GM21381 (cell line): ENCODE data around the gene PNPLA2.

ENCODE experiments used
- ATAC-seq: cut with Tn5 transposase; IDR thresholded peaks from one replicate; pipeline ENCODE4 v1.9.1; 2021; ENCODE audit warnings: mild to moderate bottlenecking, moderate library complexity; ENCODE audit not compliant: unreplicated experiment

PNPLA2 gene

DNA sequence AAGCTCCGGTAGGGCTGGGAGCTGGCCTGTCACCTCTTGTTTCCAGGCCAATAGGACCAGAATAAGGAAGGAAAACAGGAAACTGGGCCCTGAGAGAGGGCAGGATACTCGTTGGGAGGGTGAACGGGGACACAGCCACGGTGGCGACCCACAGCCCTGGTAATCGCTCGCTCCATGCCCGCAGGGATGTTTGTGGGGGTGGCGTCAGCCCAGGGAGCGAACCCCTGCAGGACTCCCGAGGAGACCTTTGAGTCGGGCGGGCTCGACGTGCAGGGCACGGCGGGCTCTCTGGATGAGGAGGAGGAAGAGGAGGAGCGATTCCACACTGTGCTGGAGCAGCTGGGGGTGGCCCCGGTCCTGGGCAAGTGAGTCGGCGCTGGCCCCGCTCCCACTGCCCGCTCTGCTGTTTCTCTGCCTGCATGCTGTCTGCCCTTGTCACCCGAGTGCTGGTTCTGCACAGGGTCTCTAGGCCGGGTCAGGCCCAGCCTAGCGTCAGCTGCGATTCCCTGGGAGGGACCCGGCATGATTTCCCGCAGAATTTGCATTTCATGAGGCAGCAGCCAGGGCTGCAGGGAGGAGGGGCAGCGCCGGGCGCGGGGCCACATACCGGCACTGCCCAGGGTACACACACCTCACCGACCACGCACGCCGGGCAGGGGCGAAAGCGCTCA lies 10.6 kb downstream of the PNPLA2 start:
- ATAC-seq: no peak

DNA sequence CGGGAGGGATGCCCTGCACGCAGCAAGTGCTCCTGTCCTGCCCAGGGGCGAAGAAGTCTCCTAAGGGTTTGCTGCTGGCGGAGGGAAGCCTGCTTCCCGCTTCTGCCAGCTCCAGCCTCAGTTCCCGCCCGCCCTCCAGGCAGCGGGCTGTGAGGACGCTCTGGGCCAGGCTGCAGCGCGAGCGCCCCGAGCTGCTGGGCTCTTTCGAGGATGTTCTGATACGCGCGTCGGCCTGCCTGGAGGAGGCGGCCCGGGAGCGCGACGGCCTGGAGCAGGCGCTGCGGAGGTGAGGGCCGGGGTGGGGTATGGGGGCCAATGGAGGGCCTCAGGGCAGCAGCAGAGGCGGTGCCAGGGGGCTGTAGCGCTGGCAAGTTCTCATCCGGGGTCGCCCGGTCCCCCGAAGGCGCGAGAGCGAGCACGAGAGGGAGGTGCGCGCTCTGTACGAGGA lies 11.2 kb downstream of the PNPLA2 start:
- ATAC-seq: no peak

GRCh38 chr11:830295-831117 lies 11.8 kb downstream of the PNPLA2 start:
- no peak for ATAC-seq

GRCh38 chr11:831118-831864 lies 12.6 kb downstream of the PNPLA2 start:
- ATAC-seq: no peak

DNA sequence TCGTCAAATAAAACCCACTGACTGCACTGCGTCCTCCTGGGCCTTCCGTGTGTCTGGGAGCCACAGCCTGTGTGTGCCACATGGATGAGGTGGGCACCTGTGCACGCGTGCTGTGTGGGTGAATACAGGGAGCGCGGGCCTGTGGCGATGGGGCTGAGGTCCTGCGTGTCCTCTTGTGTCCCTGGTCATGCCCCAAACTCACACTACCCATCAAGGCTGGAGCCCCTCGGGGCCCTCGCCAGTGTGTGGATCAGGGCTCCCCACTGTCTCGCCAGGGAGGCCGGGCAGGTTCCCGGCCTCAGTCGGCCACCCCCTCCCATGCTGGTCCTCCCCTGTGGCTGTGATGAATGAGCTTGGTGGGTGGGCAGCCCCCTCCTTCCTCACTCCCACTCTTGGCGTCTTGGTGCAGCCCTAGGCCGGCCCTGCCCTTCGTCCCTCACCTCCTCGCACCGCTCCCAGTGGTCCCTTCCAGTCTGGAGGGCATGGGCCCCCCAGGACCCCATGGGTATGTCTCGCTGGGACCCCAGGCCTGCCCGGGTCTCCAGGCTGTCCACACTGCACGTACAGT lies 13.3 kb downstream of the PNPLA2 start:
- ATAC-seq: no peak

GRCh38 chr11:832529-833113 lies 13.9 kb downstream of the PNPLA2 start, which contains the start of gene CD151:
Gene CD151 (plus strand): TSS chr11:832952. CDS start chr11:836070, 3,118 bp downstream.
- peak; percentile 34 for ATAC-seq

DNA sequence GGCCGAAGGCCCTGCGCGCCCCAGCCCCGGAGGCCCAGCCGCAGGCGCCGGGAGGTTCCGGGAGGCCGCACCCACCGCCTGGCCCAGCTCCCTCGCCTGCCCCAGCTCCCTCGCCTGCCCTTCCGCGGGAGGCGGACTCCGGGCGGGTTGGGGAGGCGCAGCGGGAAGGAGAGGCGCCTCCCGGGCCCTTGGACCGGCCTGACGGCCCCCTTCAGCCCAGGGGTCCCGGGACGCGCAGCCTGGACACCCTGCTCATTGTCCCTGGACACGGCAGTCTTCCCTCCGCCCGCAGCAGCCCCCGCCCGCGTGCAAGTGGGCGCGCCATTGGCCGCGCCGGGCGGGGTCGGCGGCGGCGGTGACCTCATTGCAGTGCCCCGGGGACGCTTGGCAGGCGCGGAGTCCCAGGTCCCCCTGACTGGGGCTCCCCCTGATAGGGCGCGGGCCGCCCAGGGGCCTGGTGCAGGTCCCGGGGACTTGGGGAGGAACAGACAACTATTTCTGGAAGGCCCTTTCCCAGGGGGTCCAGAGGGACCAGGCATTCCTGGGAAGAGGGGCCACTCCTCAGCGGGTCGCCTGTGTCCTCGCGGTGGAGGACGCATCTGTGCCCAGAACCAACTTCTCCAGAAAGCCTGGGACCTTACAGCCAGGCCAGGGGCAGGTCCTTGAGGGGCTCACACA lies 14.5 kb downstream of the PNPLA2 start:
- peak; percentile 24 for ATAC-seq

- ATAC-seq: no peak
Observed at GRCh38 chr11:833849-834311, 15.2 kb downstream of the PNPLA2 start.

- ATAC-seq: no peak
Observed at GRCh38 chr11:834371-835316, 15.9 kb downstream of the PNPLA2 start.

- no peak for ATAC-seq
Observed at GRCh38 chr11:836274-836673, 17.6 kb downstream of the PNPLA2 start.

GRCh38 chr11:836700-837099 lies 18.0 kb downstream of the PNPLA2 start:
- no peak for ATAC-seq

DNA sequence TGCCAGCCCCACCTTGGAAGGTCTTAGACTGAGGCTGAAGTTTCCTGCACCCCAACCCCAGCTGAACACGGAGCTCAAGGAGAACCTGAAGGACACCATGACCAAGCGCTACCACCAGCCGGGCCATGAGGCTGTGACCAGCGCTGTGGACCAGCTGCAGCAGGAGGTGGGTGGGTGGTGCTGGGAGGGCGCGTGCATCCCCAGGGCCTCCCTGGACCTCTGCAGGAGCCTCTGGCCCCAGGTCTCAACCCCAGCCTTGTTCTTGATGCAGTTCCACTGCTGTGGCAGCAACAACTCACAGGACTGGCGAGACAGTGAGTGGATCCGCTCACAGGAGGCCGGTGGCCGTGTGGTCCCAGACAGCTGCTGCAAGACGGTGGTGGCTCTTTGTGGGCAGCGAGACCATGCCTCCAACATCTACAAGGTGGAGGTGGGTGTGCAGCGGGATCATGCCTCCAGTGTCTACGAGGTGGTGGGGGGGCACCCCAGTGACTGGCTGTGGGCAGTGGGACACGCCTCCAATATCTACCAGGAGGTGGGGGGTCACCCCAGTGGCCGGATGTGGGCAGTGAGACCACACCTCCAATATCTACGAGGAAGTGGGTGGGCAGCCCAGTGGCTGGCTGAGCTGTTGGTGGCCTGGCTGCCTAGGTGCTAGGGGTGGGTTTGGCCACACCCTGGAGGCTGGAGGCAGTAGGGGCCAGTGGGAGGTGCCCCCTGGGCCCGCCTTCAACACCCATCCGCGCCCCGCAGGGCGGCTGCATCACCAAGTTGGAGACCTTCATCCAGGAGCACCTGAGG lies 18.7 kb downstream of the PNPLA2 start:
- no peak for ATAC-seq

DNA sequence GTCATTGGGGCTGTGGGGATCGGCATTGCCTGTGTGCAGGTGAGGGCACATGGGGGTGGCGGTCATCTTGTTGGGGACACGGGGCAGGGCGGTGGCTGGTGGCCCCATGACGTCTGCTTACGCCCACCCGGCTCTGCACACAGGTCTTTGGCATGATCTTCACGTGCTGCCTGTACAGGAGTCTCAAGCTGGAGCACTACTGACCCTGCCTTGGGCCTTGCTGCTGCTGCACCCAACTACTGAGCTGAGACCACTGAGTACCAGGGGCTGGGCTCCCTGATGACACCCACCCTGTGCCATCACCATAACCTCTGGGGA lies 19.2 kb downstream of the PNPLA2 start:
- ATAC-seq: no peak

- no peak for ATAC-seq
Observed at GRCh38 chr11:838441-839279, 19.9 kb downstream of the PNPLA2 start.

- no peak for ATAC-seq
Observed at GRCh38 chr11:839280-839623, 20.5 kb downstream of the PNPLA2 start.

DNA sequence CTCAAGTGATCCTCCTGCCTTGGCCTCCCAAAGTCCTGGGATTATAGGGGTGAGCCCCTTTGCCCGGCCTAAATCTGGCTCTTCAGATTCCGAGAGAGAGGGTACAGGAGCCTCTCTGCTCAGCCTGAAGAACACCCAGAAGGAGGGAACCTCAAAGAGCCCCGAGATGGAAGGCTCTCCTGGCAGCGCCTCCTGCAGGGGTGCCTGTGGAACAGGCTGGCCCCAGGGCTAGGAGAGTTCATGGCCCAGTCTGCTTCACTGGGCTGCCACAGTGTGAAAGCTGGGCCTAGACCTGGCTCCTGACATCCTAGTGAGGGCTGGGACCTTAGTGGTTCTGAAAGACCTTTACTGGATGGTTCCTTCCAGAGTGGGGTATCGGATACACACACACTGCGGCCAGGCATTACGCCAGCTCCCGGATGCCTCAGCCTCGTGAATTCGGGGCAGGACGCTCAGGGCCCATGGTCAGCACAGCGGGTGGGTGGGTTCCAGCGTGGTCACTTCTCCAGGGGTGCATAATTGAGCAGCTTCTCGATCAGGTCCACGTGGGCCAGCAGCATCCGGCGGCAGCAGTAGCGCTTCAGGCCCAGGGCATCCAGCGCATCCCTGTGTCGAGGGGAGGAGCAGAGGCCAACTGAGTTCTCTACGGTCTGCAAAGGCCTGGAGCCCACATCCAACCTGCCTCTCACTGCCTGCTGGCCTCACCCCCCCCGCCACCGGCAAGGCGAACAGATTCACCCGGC lies 21.3 kb downstream of the PNPLA2 start:
- ATAC-seq: no peak

DNA sequence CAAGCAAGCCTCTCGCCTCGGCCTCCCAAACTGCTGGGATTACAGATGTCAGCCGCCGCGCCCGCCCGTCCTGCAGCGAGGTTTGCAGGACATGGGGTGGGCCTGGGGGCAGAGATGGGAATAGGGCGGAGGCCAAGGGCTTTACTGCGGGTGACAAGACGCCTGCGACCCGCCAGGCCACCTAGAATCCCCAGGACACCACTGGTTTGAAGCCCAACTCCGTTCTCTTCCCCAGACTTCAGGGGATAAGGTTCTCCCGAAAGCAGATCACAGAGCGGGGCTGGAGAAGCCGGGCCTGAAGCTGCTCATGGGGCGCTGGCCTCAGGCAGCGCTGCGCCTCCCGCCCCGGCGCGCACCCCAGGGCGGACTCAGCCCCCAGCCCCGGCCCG lies 23.3 kb downstream of the PNPLA2 start:
- ATAC-seq: no peak
